ENCODE results near the gene ITGB1. TPM values are rescaled to one million over a fixed set of nuclear protein-coding genes. Genes with fewer than 3 reads are reported as not detected.
A peak's percentile ranks its signal among the peaks of the same experiment; 100 is the strongest.
"Not testable (repeated sequence)": the region's sequence is repeated elsewhere in the genome, so short reads cannot be mapped to it uniquely, and the experiment has no call there.

The ITGB1 gene
- total RNA-seq = 100 to 1,000 TPM; 125 to 126 TPM

GRCh38 chr10:32958085-32959005 is at the start of gene ITGB1:
TSS of gene ITGB1 (minus strand) at chr10:32958230. CDS start at chr10:32935558, 22,672 bp downstream.
- H3K27me3 Mint-ChIP-seq = no peaks in the 10 kb centered on the region
- peaks cover 26% of the 10 kb centered on the region for H3K4me1 Mint-ChIP-seq
- no peaks in the 10 kb centered on the region for H3K9me3 Mint-ChIP-seq
- peaks cover 40% of the 10 kb centered on the region for H3K36me3 Mint-ChIP-seq (ENCODE audit: low read depth)
- H3K4me3 Mint-ChIP-seq = peak within 1 kb of the TSS; percentile 92
- ATAC-seq (replicated peaks) = peak; percentile 84
- peak within 1 kb of the TSS; percentile 95 for H3K27ac Mint-ChIP-seq

DNA sequence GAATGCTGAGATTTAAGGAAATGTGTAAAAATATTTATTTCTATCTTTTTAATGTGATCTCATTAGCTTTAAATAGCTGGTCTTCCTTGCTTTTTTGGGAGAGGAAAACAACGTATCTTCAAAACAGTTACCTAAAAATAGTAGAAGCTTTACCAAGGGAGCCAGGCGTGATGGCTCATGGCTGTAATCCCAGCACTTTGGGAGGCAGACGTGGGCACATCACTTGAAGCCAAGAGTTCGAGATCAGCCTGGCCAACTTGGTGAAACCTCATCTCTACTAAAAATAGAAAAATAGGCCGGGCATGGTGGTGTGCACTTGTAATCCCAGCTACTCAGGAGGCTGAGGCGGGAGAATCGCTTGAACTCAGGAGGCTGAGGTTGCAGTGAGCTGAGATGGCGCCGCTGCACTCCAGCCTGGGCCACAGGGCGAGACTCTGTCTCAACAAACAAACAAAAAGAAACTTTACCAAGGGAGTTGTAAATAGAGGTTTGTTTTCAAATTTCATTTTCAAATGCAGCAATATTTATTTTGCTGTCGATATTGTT is 48.4 kb upstream of the ITGB1 start:
- ATAC-seq (replicated peaks) = no peak
- H3K27me3 Mint-ChIP-seq = no peaks in the 10 kb centered on the region
- no peaks in the 10 kb centered on the region for H3K9me3 Mint-ChIP-seq
- peak overlapping the region; percentile 55 for H3K27ac Mint-ChIP-seq
- H3K4me3 Mint-ChIP-seq = peak overlapping the region; percentile 71
- peaks cover 24% of the 10 kb centered on the region for H3K4me1 Mint-ChIP-seq
- no peaks in the 10 kb centered on the region for H3K36me3 Mint-ChIP-seq (ENCODE audit: low read depth)

GRCh38 chr10:33005322-33006301 is 47.6 kb upstream of the ITGB1 start:
- peak; percentile 77 for ATAC-seq (replicated peaks)
- H3K4me3 Mint-ChIP-seq = peak overlapping the region; percentile 71
- peak overlapping the region; percentile 55 for H3K27ac Mint-ChIP-seq
- no peaks in the 10 kb centered on the region for H3K36me3 Mint-ChIP-seq (ENCODE audit: low read depth)
- H3K9me3 Mint-ChIP-seq = no peaks in the 10 kb centered on the region
- H3K4me1 Mint-ChIP-seq = peaks cover 24% of the 10 kb centered on the region
- H3K27me3 Mint-ChIP-seq = no peaks in the 10 kb centered on the region

DNA sequence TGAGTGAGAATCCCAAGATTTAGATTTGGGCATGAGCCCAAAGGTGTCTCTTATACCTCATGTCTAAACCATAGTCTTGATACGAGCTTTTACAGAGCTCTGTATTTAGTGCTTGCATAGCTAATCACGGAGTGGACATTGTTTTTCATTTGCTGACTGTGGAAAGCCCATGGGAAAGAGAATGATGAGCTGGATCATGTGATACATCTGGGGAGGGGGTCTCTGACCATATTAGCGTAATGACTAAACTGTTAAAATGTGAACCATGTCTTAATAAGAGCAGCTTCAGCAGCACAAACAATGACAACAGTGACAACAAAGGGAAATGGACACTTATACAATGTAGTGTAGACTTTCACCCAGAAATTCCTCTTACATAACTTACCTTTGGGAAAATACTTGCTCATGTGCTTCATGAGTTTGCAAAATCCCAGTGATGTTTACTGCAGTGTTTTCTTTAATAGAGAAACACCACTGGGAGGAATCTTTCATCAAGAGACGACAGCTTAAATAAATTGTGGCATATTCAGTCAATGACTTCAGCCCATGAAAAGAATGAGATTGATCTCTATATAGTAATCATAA is 44.0 kb upstream of the ITGB1 start:
- Mint-ChIP-seq H3K9me3 (no peaks in the 10 kb centered on the region), H3K4me3 (no peak overlapping the region), H3K27ac (no peak overlapping the region), H3K27me3 (no peaks in the 10 kb centered on the region), H3K36me3 (ENCODE audit: low read depth) (no peaks in the 10 kb centered on the region), H3K4me1 (no peaks in the 10 kb centered on the region)
- no peak for ATAC-seq (replicated peaks)

- not testable (repeated sequence) for H3K27ac Mint-ChIP-seq; H3K27me3 Mint-ChIP-seq; H3K36me3 Mint-ChIP-seq (ENCODE audit: low read depth); ATAC-seq (replicated peaks); H3K9me3 Mint-ChIP-seq; H3K4me3 Mint-ChIP-seq; H3K4me1 Mint-ChIP-seq
Measured at GRCh38 chr10:32998060-32998581, 40.1 kb upstream of the ITGB1 start.

DNA sequence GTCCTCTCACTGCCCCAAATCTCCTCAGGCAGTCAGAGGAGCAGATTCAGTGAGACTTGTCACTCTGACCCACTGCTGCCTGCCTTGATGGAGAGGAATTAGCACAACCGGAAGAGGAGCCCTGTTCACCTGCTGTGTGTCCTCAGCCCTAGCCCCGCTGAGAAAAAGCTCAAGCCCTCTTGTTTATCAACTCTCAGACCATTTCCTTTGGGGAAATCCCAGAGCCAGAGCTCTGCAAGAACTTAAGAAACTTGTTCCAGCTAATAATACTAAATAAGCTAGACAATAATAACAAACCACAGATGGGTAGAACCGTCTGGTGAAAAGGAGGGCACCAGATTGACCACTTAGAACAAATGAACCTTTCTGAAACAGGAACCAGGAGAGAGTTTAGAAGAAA is 37.7 kb upstream of the ITGB1 start:
- H3K27me3 Mint-ChIP-seq = no peaks in the 10 kb centered on the region
- H3K27ac Mint-ChIP-seq = no peak overlapping the region
- no peaks in the 10 kb centered on the region for H3K9me3 Mint-ChIP-seq
- no peak for ATAC-seq (replicated peaks)
- H3K4me1 Mint-ChIP-seq = no peaks in the 10 kb centered on the region
- no peaks in the 10 kb centered on the region for H3K36me3 Mint-ChIP-seq (ENCODE audit: low read depth)
- no peak overlapping the region for H3K4me3 Mint-ChIP-seq

- Mint-ChIP-seq H3K27me3 (no peaks in the 10 kb centered on the region), H3K27ac (no peak overlapping the region), H3K36me3 (ENCODE audit: low read depth) (no peaks in the 10 kb centered on the region), H3K4me1 (no peaks in the 10 kb centered on the region), H3K4me3 (no peak overlapping the region), H3K9me3 (no peaks in the 10 kb centered on the region)
- no peak for ATAC-seq (replicated peaks)
Measured at GRCh38 chr10:32995066-32995622, 37.1 kb upstream of the ITGB1 start.

DNA sequence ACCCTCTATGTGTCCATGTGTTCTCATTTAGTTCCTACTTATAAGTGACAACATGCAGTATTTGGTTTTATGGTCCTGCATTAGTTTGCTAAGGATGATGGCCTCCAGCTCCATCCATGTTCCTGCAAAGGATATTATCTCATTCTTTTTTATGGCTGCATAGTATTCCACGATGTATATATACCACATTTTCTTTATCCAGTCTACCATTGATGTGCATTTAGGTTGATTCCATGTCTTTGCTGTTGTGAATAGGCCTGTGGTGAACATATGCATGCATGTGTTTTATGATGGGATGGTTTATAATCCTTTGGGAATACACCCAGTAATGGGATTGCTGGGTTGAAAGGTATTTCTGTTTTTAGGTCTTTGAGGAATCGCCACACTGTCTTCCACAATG is 36.6 kb upstream of the ITGB1 start:
- not testable (repeated sequence) for H3K27me3 Mint-ChIP-seq; H3K27ac Mint-ChIP-seq; H3K36me3 Mint-ChIP-seq (ENCODE audit: low read depth); H3K4me3 Mint-ChIP-seq; H3K4me1 Mint-ChIP-seq; H3K9me3 Mint-ChIP-seq; ATAC-seq (replicated peaks)

- not testable (repeated sequence) for H3K4me3 Mint-ChIP-seq; H3K27me3 Mint-ChIP-seq; H3K27ac Mint-ChIP-seq; H3K9me3 Mint-ChIP-seq; H3K36me3 Mint-ChIP-seq (ENCODE audit: low read depth); H3K4me1 Mint-ChIP-seq; ATAC-seq (replicated peaks)
Measured at GRCh38 chr10:32992310-32992709, 34.3 kb upstream of the ITGB1 start.

DNA sequence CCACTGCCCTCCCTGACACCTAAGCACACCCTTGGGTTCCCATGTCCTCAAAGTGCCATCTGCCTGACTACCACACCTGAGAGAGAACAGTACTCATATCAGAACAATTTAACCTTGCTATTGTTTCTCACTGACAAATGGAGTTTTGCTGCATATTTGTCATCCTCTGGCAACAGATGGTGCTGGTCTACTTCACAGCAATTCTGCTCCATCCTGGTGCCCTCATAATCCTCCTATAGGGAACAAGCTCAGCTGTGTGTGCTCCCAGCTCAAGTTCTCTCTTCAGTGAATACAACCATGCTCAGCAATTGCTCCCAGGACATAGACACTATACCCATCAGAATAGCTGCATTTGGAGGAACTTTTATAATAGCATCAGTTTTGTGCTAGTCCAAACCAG is 32.8 kb upstream of the ITGB1 start:
- Mint-ChIP-seq H3K36me3 (ENCODE audit: low read depth) (no peaks in the 10 kb centered on the region), H3K4me1 (no peaks in the 10 kb centered on the region), H3K9me3 (no peaks in the 10 kb centered on the region), H3K27ac (no peak overlapping the region), H3K27me3 (no peaks in the 10 kb centered on the region), H3K4me3 (no peak overlapping the region)
- no peak for ATAC-seq (replicated peaks)

GRCh38 chr10:32988604-32989003 is 30.6 kb upstream of the ITGB1 start:
- H3K4me3 Mint-ChIP-seq = no peak overlapping the region
- no peaks in the 10 kb centered on the region for H3K27me3 Mint-ChIP-seq

GRCh38 chr10:32987172-32987571 is 29.1 kb upstream of the ITGB1 start:
- no peak for ATAC-seq (replicated peaks)
- Mint-ChIP-seq H3K27ac (no peak overlapping the region), H3K36me3 (ENCODE audit: low read depth) (no peaks in the 10 kb centered on the region), H3K4me3 (no peak overlapping the region), H3K9me3 (no peaks in the 10 kb centered on the region), H3K27me3 (no peaks in the 10 kb centered on the region), H3K4me1 (peaks cover 6% of the 10 kb centered on the region)

More at GRCh38 chr10:32988604-32989003, 30.6 kb upstream of the ITGB1 start:
- Mint-ChIP-seq H3K36me3 (ENCODE audit: low read depth) (no peaks in the 10 kb centered on the region), H3K27ac (no peak overlapping the region), H3K9me3 (no peaks in the 10 kb centered on the region), H3K4me1 (no peaks in the 10 kb centered on the region)
- ATAC-seq (replicated peaks) = no peak

DNA sequence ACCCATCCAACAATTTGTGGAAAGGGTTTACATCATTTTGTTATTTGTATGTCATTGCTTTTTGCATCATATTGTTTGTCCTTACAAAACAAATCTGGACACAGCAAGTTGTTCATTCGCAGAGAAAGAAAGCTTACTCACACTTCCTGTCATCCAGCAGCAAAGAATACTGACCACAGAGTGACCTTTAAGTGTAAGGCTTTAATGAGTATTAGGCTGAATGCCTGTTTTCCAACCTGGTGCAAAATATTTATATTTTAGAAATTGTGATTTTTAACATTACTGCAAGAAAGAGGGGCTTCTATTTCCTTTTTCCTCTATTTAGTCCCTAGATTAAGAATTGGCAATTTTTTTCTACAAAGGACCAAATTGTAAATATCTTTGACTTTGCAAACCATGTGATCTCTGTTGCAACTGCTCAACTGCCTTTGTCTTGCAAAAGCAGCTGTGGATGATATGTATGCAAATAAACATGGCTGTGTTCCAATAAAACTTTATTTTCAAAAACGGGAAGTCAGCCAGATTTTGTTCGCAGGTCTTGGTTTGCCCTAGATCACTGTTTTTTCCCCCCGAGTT is 27.8 kb upstream of the ITGB1 start:
- H3K4me1 Mint-ChIP-seq = peaks cover 11% of the 10 kb centered on the region
- H3K27me3 Mint-ChIP-seq = no peaks in the 10 kb centered on the region
- H3K4me3 Mint-ChIP-seq = no peak overlapping the region
- no peaks in the 10 kb centered on the region for H3K36me3 Mint-ChIP-seq (ENCODE audit: low read depth)
- H3K27ac Mint-ChIP-seq = no peak overlapping the region
- no peak for ATAC-seq (replicated peaks)
- H3K9me3 Mint-ChIP-seq = no peaks in the 10 kb centered on the region
